CD14-positive monocyte (primary cell): Measurements from ENCODE around the gene UBE2E3. TPM values are rescaled to one million over a fixed set of nuclear protein-coding genes. Genes with fewer than 3 reads are reported as not detected.

Source experiments
- DNase-seq, 3 donors: peaks; one replicate each; pipeline ENCODE4 v3.0.0-alpha.2; 2011 to 2022
- H2AFZ ChIP-seq: 2 replicates; pipeline ENCODE4 v1.6.0; 2012; ENCODE audit warnings: mild to moderate bottlenecking, low read depth, low read length, inconsistent platforms; ENCODE audit not compliant: insufficient read depth, poor library complexity, severe bottlenecking
- H3K27ac ChIP-seq, 2 donors: 1 replicate in 1 of 2; 2 replicates in 1 of 2; pipeline ENCODE4 v1.5.1; 2012 to 2013; ENCODE audit warnings: low read length in 2 of 2, control low read depth in 1 of 2, inconsistent platforms in 1 of 2, low read depth in 1 of 2, mild to moderate bottlenecking in 1 of 2
- H3K27me3 ChIP-seq, 2 donors: one replicate each; pipeline versions ENCODE4 v1.6.0 to v1.6.1; 2011 to 2013; ENCODE audit warnings: low read length in 2 of 2; ENCODE audit not compliant: control insufficient read depth in 2 of 2, insufficient read depth in 2 of 2
- H3K36me3 ChIP-seq, 2 donors: replicated peaks in 1 of 2; 1 replicate in 1 of 2; 2 replicates in 1 of 2; pipeline versions ENCODE4 v1.5.1 to v1.6.1; 2012 to 2013; ENCODE audit warnings: low read length in 2 of 2, control low read depth in 1 of 2, inconsistent platforms in 1 of 2, mild to moderate bottlenecking in 1 of 2; ENCODE audit not compliant: insufficient read depth in 2 of 2, control insufficient read depth in 1 of 2
- H3K4me1 ChIP-seq, 2 donors: 1 replicate in 1 of 2; 2 replicates in 1 of 2; pipeline versions ENCODE4 v1.5.1 to v1.6.1; 2012 to 2013; ENCODE audit warnings: low read length in 2 of 2, control low read depth in 1 of 2, inconsistent platforms in 1 of 2, mild to moderate bottlenecking in 1 of 2, moderate library complexity in 1 of 2; ENCODE audit not compliant: insufficient read depth in 2 of 2, control insufficient read depth in 1 of 2
- H3K4me2 ChIP-seq: replicated peaks from 2 replicates; pipeline ENCODE3; 2012; ENCODE audit warnings: low read length, moderate library complexity, mild to moderate bottlenecking; ENCODE audit not compliant: poor library complexity, severe bottlenecking; ENCODE audit errors: extremely low read depth
- H3K4me3 ChIP-seq, 3 experiments: fragments of 200-600 bp in 1 of 3; sonication (generic) in 1 of 3; replicated peaks in 1 of 3; 1 replicate in 2 of 3; 2 replicates in 1 of 3; pipeline ENCODE4 v1.5.1; 2011 to 2013; ENCODE audit warnings: low read length in 3 of 3, mild to moderate bottlenecking in 3 of 3, control low read depth in 2 of 3, low read depth in 2 of 3, inconsistent platforms in 1 of 3, moderate library complexity in 1 of 3
- H3K79me2 ChIP-seq: 2 replicates; pipeline ENCODE4 v1.6.0; 2012; ENCODE audit warnings: mild to moderate bottlenecking, control low read depth, inconsistent platforms, low read length, moderate library complexity; ENCODE audit not compliant: insufficient read depth
- H3K9ac ChIP-seq: 2 replicates; pipeline ENCODE4 v1.6.0; 2017; ENCODE audit warnings: low read length, mild to moderate bottlenecking; ENCODE audit not compliant: insufficient read depth, poor library complexity, severe bottlenecking
- H3K9me3 ChIP-seq, 2 donors: replicated peaks in 1 of 2; 1 replicate in 1 of 2; 2 replicates in 1 of 2; pipeline versions ENCODE4 v1.5.1 to v1.6.1; 2012 to 2013; ENCODE audit warnings: low read length in 2 of 2, control low read depth in 1 of 2; ENCODE audit not compliant: control insufficient read depth in 1 of 2, insufficient read depth in 1 of 2
- H4K20me1 ChIP-seq: 2 replicates; pipeline ENCODE4 v1.6.0; 2012; ENCODE audit warnings: mild to moderate bottlenecking, low read length, control low read depth, moderate library complexity; ENCODE audit not compliant: insufficient read depth
- H3K27ac Mint-ChIP-seq, 7 donors: one replicate each; pipeline ENCODE4 v1.8.0; 2020; ENCODE audit warnings: mild to moderate bottlenecking in 7 of 7, mixed read lengths in 7 of 7, moderate library complexity in 6 of 7, inconsistent platforms in 2 of 7
- H3K27me3 Mint-ChIP-seq, 3 donors: one replicate each; pipeline ENCODE4 v1.8.0; 2021 to 2022; ENCODE audit warnings: low read depth in 3 of 3, mild to moderate bottlenecking in 3 of 3, mixed read lengths in 3 of 3, moderate library complexity in 3 of 3, inconsistent platforms in 1 of 3
- H3K36me3 Mint-ChIP-seq, 2 donors: one replicate each; pipeline ENCODE4 v1.8.0; 2020; ENCODE audit warnings: mixed read lengths in 2 of 2, inconsistent platforms in 1 of 2, mild to moderate bottlenecking in 1 of 2
- H3K4me1 Mint-ChIP-seq: one replicate; pipeline ENCODE4 v1.8.0; 2020; ENCODE audit warnings: mild to moderate bottlenecking, mixed read lengths
- H3K4me3 Mint-ChIP-seq, 2 donors: one replicate each; pipeline ENCODE4 v1.8.0; 2020; ENCODE audit warnings: mild to moderate bottlenecking in 2 of 2, mixed read lengths in 2 of 2, moderate library complexity in 1 of 2
- H3K9me3 Mint-ChIP-seq, 7 donors: one replicate each; pipeline ENCODE4 v1.8.0; 2020 to 2022; ENCODE audit warnings: mixed read lengths in 7 of 7, mild to moderate bottlenecking in 6 of 7, moderate library complexity in 6 of 7, inconsistent platforms in 2 of 7
- WGBS: methylation state at CpG from one replicate; pipeline ENCODE4 v1.1.5; 2013; ENCODE audit warnings: missing lambda C conversion rate; ENCODE audit not compliant: insufficient coverage; 5-methylcytosine and 5-hydroxymethylcytosine counted together
- intact Hi-C, 2 donors: fragments of 100-400 bp; cut with micrococcal nuclease; formaldehyde crosslinking; loops; one replicate each; pipeline versions ENCODE4 v1.15.0 to v1.15.1; 2023
- polyA plus RNA-seq, 3 donors: library from polyadenylated mRNA; depleted of rRNA in 1 of 3; unstranded in 2 of 3; stranded (reverse) in 1 of 3; fragments of 300-500 nt in 2 of 3; fragments of >200 nt in 1 of 3; fragmentation: Illumina TruSeq in 2 of 3; gene quantifications; 1 replicate in 2 of 3; 2 replicates in 1 of 3; pipeline ENCODE4 v1.2.3, GENCODE V29; 2012 to 2021
- TF ChIP-seq, protein P1 (sequence below): fragments of 200-600 bp; IDR thresholded peaks from one replicate; pipeline ENCODE4 v1.8.0; 2022; ENCODE audit warnings: antibody characterized with exemption, mild to moderate bottlenecking

Gene UBE2E3
- polyA plus RNA-seq, 3 donors = 45.9 to 67.5 (median 52.1) TPM

DNA sequence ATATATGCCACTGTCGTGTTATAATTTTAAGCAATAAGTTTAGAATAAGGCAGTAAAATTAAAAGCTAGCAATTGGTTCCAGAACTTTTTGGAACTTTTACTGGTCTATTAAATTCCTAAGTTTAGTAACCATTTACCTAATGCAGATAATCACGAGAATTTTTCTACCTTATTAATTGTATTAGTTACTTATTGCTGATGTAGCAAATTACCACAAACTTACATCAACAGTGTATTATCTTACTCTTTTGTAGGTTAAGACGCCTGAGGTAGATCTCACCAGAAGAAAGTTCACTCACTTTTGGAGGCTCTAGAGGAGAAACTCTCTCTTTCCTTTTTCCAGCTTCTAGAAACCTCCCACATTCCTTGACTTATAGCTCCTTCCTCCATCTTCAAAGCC is 14.0 kb upstream of the UBE2E3 start:
- Mint-ChIP-seq H3K9me3 (peaks cover 0 to 4% (median 0%) of the 10 kb centered on the region in 7 donors), H3K36me3 (no peaks in the 10 kb centered on the region), H3K27me3 (peaks cover 0 to 3% (median 0%) of the 10 kb centered on the region in 3 donors), H3K4me1 (no peaks in the 10 kb centered on the region), H3K4me3 (no peak overlapping the region), H3K27ac (no peak overlapping the region)
- Histone ChIP-seq H3K27me3 (no peaks in the 10 kb centered on the region), H3K79me2 (no peaks in the 10 kb centered on the region), H3K27ac (no peak overlapping the region), H3K9ac (no peak overlapping the region), H2AFZ (no peak overlapping the region), H3K4me2 (no peak overlapping the region), H3K4me1 (no peaks in the 10 kb centered on the region), H3K9me3 (no peaks in the 10 kb centered on the region), H4K20me1 (no peaks in the 10 kb centered on the region), H3K4me3 (no peak overlapping the region), H3K36me3 (no peaks in the 10 kb centered on the region)
- WGBS = no CpG with 5 or more reads among the region's 3 CpGs
- no peak for DNase-seq
- intact Hi-C loops = no loop called here
- TF ChIP-seq, protein P1, sequence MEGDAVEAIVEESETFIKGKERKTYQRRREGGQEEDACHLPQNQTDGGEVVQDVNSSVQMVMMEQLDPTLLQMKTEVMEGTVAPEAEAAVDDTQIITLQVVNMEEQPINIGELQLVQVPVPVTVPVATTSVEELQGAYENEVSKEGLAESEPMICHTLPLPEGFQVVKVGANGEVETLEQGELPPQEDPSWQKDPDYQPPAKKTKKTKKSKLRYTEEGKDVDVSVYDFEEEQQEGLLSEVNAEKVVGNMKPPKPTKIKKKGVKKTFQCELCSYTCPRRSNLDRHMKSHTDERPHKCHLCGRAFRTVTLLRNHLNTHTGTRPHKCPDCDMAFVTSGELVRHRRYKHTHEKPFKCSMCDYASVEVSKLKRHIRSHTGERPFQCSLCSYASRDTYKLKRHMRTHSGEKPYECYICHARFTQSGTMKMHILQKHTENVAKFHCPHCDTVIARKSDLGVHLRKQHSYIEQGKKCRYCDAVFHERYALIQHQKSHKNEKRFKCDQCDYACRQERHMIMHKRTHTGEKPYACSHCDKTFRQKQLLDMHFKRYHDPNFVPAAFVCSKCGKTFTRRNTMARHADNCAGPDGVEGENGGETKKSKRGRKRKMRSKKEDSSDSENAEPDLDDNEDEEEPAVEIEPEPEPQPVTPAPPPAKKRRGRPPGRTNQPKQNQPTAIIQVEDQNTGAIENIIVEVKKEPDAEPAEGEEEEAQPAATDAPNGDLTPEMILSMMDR = no peak

DNA sequence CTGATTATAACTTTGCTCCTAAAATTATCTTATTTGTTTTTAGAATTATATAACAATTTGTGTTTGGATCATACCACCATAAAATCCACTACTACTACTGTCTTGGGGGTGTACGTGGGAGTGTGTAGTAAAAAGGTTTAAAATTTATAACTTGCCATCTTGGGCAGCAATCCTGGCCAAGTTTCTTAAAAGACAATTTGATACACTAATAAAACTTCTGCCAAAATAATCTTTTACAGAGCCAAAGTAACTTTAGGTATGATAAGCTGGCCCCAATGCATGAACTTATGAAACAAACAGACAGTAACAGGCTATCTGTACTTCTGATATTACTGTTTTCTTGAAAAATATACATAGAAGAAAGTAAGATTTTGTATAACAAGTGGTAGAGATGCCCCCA is 11.3 kb upstream of the UBE2E3 start:
- Mint-ChIP-seq H3K4me1 (no peaks in the 10 kb centered on the region), H3K36me3 (no peaks in the 10 kb centered on the region), H3K27me3 (peaks cover 0 to 3% (median 0%) of the 10 kb centered on the region in 3 donors), H3K9me3 (no peaks in the 10 kb centered on the region), H3K4me3 (no peak overlapping the region), H3K27ac (no peak overlapping the region)
- H4K20me1 ChIP-seq = no peaks in the 10 kb centered on the region
- TF ChIP-seq, protein P1 = no peak
- H3K4me2 ChIP-seq = no peak overlapping the region
- H3K79me2 ChIP-seq = no peaks in the 10 kb centered on the region
- no peaks in the 10 kb centered on the region for H3K4me1 ChIP-seq
- no peak overlapping the region for H3K27ac ChIP-seq
- H2AFZ ChIP-seq = no peak overlapping the region
- intact Hi-C loops = no loop called here
- H3K4me3 ChIP-seq = no peak overlapping the region
- no peak overlapping the region for H3K9ac ChIP-seq
- H3K9me3 ChIP-seq = no peaks in the 10 kb centered on the region
- H3K27me3 ChIP-seq = peaks cover 0 to 2% of the 10 kb centered on the region in 2 donors
- DNase-seq = no peak
- no peaks in the 10 kb centered on the region for H3K36me3 ChIP-seq
- WGBS = no CpG with 5 or more reads among the region's 1 CpG
